Kidney (tissue), 14 donors: ENCODE results near the gene KRT17. TPM values are rescaled to one million over a fixed set of nuclear protein-coding genes. Genes with fewer than 3 reads are reported as not detected.

Source experiments
- DNase-seq, 5 donors: peaks; one replicate each; pipeline ENCODE4 v3.0.0-alpha.2; 2013 to 2020
- FAIRE-seq: peaks from 2 replicates; lab custom pipeline; 2012; peaks lifted over from hg19 to GRCh38; lab: Jason Lieb, UNC
- H3K27ac ChIP-seq, 2 donors: one replicate each; pipeline ENCODE4 v1.7.0; 2013; ENCODE audit warnings: low read depth in 2 of 2, low read length in 2 of 2, inconsistent platforms in 1 of 2
- H3K27me3 ChIP-seq: one replicate; pipeline ENCODE4 v1.7.1; 2013; ENCODE audit warnings: low read length, inconsistent platforms; ENCODE audit not compliant: control insufficient read depth, insufficient read depth
- H3K36me3 ChIP-seq, 3 donors: one replicate each; pipeline versions ENCODE4 v1.7.0 to v1.7.1; 2013; ENCODE audit warnings: low read length in 3 of 3, control low read depth in 1 of 3, inconsistent platforms in 1 of 3; ENCODE audit not compliant: insufficient read depth in 3 of 3, control insufficient read depth in 2 of 3
- H3K4me1 ChIP-seq, 3 donors: one replicate each; pipeline versions ENCODE4 v1.7.0 to v1.7.1; 2013; ENCODE audit warnings: low read length in 3 of 3, inconsistent platforms in 1 of 3, low read depth in 1 of 3; ENCODE audit not compliant: control insufficient read depth in 2 of 3, insufficient read depth in 2 of 3
- H3K4me3 ChIP-seq, 3 donors: one replicate each; pipeline versions ENCODE4 v1.7.0 to v1.8.1; 2013; ENCODE audit warnings: low read length in 3 of 3, control low read depth in 1 of 3, inconsistent platforms in 1 of 3
- H3K9ac ChIP-seq, 3 donors: one replicate each; pipeline versions ENCODE4 v1.7.0 to v1.7.1; 2013; ENCODE audit warnings: low read length in 3 of 3, control low read depth in 1 of 3, inconsistent platforms in 1 of 3
- H3K9me3 ChIP-seq, 3 donors: one replicate each; pipeline versions ENCODE4 v1.7.0 to v1.7.1; 2013; ENCODE audit warnings: low read length in 3 of 3, control low read depth in 1 of 3, inconsistent platforms in 1 of 3; ENCODE audit not compliant: control insufficient read depth in 2 of 3, insufficient read depth in 1 of 3
- intact Hi-C: fragments of 100-400 bp; cut with DNase I; formaldehyde crosslinking; loops from one replicate; pipeline ENCODE4 v1.11.1; 2022
- polyA plus RNA-seq: library from polyadenylated mRNA; stranded (reverse); fragments of 350-450 nt; fragmentation: Illumina TruSeq; extraction: RNeasy Lipid Tissue Mini Kit (QIAGEN cat#74804); gene quantifications from one replicate; pipeline ENCODE4 v1.2.3, GENCODE V29; 2014; ENCODE audit warnings: low read depth, low replicate concordance; ENCODE audit not compliant: insufficient read depth
- total RNA-seq: library from RNA; stranded (reverse); fragmentation: NEBNext Ultra II Directional; extraction: Animal tissue kit (Norgen Biotek cat#: 25700); gene quantifications from one replicate; pipeline ENCODE4 v1.2.1, GENCODE V29; 2021
- TF ChIP-seq, protein P1 (sequence below): IDR thresholded peaks from 3 replicates; pipeline ENCODE4 v1.5.1; 2012; ENCODE audit warnings: mild to moderate bottlenecking, moderate library complexity, borderline replicate concordance; ENCODE audit not compliant: insufficient read depth; ENCODE audit errors: extremely low read depth
- donor health status: control.
- donor health status: control.
- donor health status: control.
- donor health status: control.
- donor health status: control.
- donor health status: DM: yes; HTN: yes; CAD: no.
- donor health status: Normal renal cell carcinoma (clear cell type).

The KRT17 gene
- total and polyA plus RNA-seq, 2 donors from 2014 or later = 5.5 to 11.1 TPM

DNA sequence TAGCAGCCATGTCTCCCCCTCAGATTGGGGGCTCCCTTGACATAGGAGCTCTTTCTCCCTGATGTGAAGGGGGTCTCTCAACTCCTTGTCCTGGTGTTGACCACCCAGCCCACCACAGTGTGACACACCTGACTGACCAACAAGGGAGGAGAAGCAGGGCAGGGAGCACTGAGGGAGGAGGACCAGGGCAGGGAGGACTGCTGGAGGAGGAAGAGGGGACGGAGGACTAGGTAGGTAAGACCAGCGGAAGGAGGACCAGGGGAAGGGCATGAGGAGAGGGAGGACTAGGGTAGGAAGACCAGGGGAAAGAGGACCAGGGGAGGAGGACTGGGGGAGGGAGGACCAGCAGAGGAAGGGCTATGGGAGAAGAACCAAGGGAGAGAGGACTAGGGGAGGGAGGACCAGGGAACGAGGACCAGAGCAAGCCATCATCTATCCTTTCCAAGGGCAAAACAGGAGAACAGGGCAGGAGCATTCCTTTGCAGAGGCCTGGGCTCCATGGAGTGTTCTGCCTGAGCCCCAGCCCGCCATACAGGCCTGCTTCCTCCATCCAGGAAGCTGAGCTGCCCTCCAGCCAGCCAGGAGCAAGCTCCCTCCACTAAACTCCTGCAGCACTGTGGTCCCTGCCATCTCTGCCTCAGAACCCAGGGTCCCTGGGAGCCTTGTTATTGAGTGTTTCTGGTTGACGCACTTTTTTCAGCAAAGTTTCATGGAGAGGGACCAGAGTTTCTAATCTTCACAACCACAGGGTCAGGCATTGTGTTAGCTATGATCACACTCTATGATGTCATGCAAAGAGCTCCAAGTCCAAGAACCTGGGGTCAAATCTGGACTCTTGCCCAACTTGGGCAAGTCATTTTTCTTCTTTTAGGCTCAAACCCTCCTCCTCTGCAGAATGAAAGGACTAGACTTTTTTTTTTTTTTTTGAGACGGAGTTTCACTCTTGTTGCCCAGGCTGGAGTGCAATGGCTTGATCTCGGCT, 15.4 kb upstream of the KRT17 start:
- TF ChIP-seq, protein P1, sequence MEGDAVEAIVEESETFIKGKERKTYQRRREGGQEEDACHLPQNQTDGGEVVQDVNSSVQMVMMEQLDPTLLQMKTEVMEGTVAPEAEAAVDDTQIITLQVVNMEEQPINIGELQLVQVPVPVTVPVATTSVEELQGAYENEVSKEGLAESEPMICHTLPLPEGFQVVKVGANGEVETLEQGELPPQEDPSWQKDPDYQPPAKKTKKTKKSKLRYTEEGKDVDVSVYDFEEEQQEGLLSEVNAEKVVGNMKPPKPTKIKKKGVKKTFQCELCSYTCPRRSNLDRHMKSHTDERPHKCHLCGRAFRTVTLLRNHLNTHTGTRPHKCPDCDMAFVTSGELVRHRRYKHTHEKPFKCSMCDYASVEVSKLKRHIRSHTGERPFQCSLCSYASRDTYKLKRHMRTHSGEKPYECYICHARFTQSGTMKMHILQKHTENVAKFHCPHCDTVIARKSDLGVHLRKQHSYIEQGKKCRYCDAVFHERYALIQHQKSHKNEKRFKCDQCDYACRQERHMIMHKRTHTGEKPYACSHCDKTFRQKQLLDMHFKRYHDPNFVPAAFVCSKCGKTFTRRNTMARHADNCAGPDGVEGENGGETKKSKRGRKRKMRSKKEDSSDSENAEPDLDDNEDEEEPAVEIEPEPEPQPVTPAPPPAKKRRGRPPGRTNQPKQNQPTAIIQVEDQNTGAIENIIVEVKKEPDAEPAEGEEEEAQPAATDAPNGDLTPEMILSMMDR = no peak
- no peaks in the 10 kb centered on the region for H3K27me3 ChIP-seq
- DNase-seq (no peak), FAIRE-seq (no peak)
- H3K9me3 ChIP-seq = no peaks in the 10 kb centered on the region
- H3K36me3 ChIP-seq = no peaks in the 10 kb centered on the region
- no peak overlapping the region for H3K9ac ChIP-seq
- no peak overlapping the region for H3K4me3 ChIP-seq
- no peaks in the 10 kb centered on the region for H3K4me1 ChIP-seq
- no peak overlapping the region for H3K27ac ChIP-seq
- intact Hi-C loops = loop anchor here (10.0 kb wide), 1 partner anchor 735 kb away; no protein-coding TSS in a partner anchor

DNA sequence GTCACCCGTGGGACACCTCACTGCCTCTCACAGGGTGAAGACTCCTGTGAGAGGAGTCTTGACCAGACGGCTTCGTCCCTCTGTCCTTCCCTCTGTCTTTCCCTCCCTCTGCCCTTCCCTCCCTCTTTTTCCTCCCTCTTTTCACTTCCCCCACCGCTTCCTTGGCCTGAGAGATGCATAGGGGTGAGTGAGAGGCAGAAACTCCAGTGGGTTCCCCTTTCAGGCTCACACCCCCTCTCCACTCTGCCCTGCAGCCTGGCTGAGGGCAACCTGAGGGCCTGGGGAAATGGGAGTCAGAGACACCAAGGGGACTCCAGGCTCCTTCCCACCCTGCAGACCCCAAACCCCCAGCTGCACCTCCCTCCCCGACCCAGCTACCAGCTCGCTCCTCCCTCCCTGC, 14.6 kb upstream of the KRT17 start:
- Histone ChIP-seq H3K4me1 (no peaks in the 10 kb centered on the region), H3K36me3 (no peaks in the 10 kb centered on the region)
- intact Hi-C loops = no loop called here

DNA sequence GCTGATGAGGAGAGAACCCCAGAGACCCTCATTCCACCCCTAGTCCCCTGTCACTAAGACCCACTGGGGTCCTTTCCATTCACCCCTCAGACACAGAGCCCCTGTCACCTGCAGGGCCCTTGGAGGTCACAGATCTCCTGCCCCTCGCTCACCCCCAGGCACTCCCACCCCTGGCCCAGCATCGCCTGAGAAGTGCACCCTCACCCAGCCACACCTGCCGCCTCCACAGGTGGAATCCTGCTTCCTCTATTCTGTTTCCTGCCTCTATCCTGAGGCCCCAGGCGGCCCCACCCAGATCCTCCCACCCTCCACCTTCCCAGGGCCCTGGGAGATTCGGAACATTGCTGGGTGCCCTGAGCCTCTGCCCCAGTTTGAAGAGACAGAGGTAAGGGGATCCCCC, 13.8 kb upstream of the KRT17 start:
- DNase-seq (no peak), FAIRE-seq (no peak)
- H3K36me3 ChIP-seq = no peaks in the 10 kb centered on the region
- intact Hi-C loops = no loop called here
- H3K9me3 ChIP-seq = no peaks in the 10 kb centered on the region
- TF ChIP-seq, protein P1 = no peak
- H3K27ac ChIP-seq = no peak overlapping the region
- no peaks in the 10 kb centered on the region for H3K4me1 ChIP-seq
- H3K4me3 ChIP-seq = no peak overlapping the region
- no peaks in the 10 kb centered on the region for H3K27me3 ChIP-seq
- no peak overlapping the region for H3K9ac ChIP-seq

More for the DNA sequence above, 14.6 kb upstream of the KRT17 start:
- Histone ChIP-seq H3K9me3 (no peaks in the 10 kb centered on the region), H3K27ac (no peak overlapping the region), H3K9ac (no peak overlapping the region), H3K27me3 (no peaks in the 10 kb centered on the region), H3K4me3 (no peak overlapping the region)
- no peak for DNase-seq
- FAIRE-seq = no peak
- TF ChIP-seq, protein P1 = no peak
